Measurements from ENCODE around the gene KHDRBS2.

The KHDRBS2 gene

DNA sequence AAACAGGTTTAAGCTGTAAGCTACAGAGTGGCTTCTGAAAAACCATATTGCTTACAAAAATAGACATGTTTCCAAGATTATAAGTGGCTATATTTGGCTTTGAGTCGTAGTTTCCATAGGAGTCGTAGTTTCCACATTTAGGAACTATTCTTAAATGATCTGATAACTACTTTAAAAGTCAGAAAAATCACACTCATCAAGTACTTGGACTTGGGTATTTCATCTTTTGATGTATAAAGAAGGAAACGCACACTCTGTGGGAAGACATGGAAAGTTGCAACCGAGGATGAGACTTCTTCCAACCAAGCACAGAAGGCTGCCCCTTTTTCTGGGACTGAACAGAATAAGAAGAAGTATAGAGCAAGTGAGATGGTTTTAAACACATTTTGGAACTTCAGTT lies 118.3 kb downstream of the KHDRBS2 start:
- Histone ChIP-seq H3K27ac (ENCODE audit: low read length) (no peak overlapping the region), H3K9ac (ENCODE audit: low read length) (no peak overlapping the region), H3K36me3 (replicated peaks; ENCODE audit: low read depth, low read length) (no peaks in the 10 kb centered on the region), H3K79me2 (ENCODE audit: low read length) (no peaks in the 10 kb centered on the region), H3K27me3 (ENCODE audit: low read depth, low read length) (no peaks in the 10 kb centered on the region), H3K4me2 (ENCODE audit: low read length) (no peak overlapping the region), H3K4me1 (ENCODE audit: low read length) (no peaks in the 10 kb centered on the region), H4K20me1 (ENCODE audit: insufficient read depth, low read length) (no peaks in the 10 kb centered on the region), H2AFZ (ENCODE audit: low read depth, low read length) (no peak overlapping the region), H3K9me3 (ENCODE audit: insufficient read depth, low read length) (no peaks in the 10 kb centered on the region; the same call in 1 of the 2 replicates), H3K4me3 (ENCODE audit: low read length) (no peak overlapping the region)
- TF ChIP-seq, protein P1, sequence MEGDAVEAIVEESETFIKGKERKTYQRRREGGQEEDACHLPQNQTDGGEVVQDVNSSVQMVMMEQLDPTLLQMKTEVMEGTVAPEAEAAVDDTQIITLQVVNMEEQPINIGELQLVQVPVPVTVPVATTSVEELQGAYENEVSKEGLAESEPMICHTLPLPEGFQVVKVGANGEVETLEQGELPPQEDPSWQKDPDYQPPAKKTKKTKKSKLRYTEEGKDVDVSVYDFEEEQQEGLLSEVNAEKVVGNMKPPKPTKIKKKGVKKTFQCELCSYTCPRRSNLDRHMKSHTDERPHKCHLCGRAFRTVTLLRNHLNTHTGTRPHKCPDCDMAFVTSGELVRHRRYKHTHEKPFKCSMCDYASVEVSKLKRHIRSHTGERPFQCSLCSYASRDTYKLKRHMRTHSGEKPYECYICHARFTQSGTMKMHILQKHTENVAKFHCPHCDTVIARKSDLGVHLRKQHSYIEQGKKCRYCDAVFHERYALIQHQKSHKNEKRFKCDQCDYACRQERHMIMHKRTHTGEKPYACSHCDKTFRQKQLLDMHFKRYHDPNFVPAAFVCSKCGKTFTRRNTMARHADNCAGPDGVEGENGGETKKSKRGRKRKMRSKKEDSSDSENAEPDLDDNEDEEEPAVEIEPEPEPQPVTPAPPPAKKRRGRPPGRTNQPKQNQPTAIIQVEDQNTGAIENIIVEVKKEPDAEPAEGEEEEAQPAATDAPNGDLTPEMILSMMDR (IDR thresholded peaks at IDR 0.05; ENCODE audit: low read depth, low read length), result no peak
- TF ChIP-seq EZH2phosphoT487 (IDR thresholded peaks at IDR 0.05; ENCODE audit: low read depth), result no peak

DNA sequence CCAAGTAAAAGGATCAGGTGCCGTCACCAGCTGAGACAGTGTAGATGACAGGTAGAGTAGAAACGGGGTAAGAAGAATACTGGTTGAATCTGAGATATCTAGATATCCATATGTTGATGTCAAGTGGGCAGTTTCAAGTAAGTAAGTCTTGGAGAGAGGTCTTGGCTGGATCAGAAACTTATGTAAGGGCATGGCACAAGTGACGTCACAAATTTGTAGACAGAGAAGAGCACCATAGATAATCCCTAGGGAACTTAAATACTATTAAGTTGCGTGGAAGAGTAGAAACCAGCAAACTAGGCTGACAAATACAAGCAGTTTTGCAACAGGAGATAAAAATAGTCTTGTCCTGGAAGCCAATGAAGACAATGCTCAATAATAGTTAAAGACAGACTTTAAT lies 123.2 kb downstream of the KHDRBS2 start:
- H2AFZ ChIP-seq (ENCODE audit: low read depth, low read length), result no peak overlapping the region
- H3K79me2 ChIP-seq (ENCODE audit: low read length), result no peaks in the 10 kb centered on the region

DNA sequence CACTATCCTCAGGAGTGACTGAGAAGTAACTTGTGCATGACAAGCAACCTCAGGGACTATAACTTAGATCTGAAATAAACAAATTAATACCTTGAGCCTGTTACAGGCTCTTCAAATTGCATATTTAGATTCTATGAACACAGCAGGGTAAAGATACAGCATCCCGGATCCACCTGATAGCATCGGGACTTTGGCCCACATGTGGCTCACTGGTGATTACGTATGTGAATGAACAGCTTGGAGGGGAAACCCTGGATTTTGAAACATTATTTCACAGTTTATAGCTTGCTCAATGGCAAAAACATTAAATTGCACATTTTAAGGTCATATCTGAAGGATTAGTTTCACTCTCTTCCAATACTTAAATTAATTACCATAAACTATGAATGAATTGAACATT lies 133.2 kb downstream of the KHDRBS2 start:
- H3K4me3 ChIP-seq (ENCODE audit: low read length), result no peak overlapping the region
- no peaks in the 10 kb centered on the region for H3K79me2 ChIP-seq (ENCODE audit: low read length)
- no peaks in the 10 kb centered on the region for H4K20me1 ChIP-seq (ENCODE audit: insufficient read depth, low read length)
- TF ChIP-seq, protein P1 (IDR thresholded peaks at IDR 0.05; ENCODE audit: low read depth, low read length), result no peak
- no peak for TF ChIP-seq EZH2phosphoT487 (IDR thresholded peaks at IDR 0.05; ENCODE audit: low read depth)
- H3K36me3 ChIP-seq (replicated peaks; ENCODE audit: low read depth, low read length), result no peaks in the 10 kb centered on the region
- no peak overlapping the region for H2AFZ ChIP-seq (ENCODE audit: low read depth, low read length)
- H3K4me2 ChIP-seq (ENCODE audit: low read length), result no peak overlapping the region
- no peaks in the 10 kb centered on the region for H3K4me1 ChIP-seq (ENCODE audit: low read length)
- no peak overlapping the region for H3K9ac ChIP-seq (ENCODE audit: low read length)
- no peaks in the 10 kb centered on the region for H3K27me3 ChIP-seq (ENCODE audit: low read depth, low read length)
- H3K27ac ChIP-seq (ENCODE audit: low read length), result no peak overlapping the region
- no peaks in the 10 kb centered on the region for H3K9me3 ChIP-seq (ENCODE audit: insufficient read depth, low read length)

More for the DNA sequence above, 123.2 kb downstream of the KHDRBS2 start:
- Histone ChIP-seq H4K20me1 (ENCODE audit: insufficient read depth, low read length) (no peaks in the 10 kb centered on the region), H3K27ac (ENCODE audit: low read length) (no peak overlapping the region), H3K4me1 (ENCODE audit: low read length) (no peaks in the 10 kb centered on the region), H3K9me3 (ENCODE audit: insufficient read depth, low read length) (no peaks in the 10 kb centered on the region; the same call in 1 of the 2 replicates), H3K4me2 (ENCODE audit: low read length) (no peak overlapping the region), H3K27me3 (ENCODE audit: low read depth, low read length) (no peaks in the 10 kb centered on the region), H3K4me3 (ENCODE audit: low read length) (no peak overlapping the region), H3K36me3 (replicated peaks; ENCODE audit: low read depth, low read length) (no peaks in the 10 kb centered on the region), H3K9ac (ENCODE audit: low read length) (no peak overlapping the region)
- no peak for TF ChIP-seq EZH2phosphoT487 (IDR thresholded peaks at IDR 0.05; ENCODE audit: low read depth)
- TF ChIP-seq, protein P1 (IDR thresholded peaks at IDR 0.05; ENCODE audit: low read depth, low read length), result no peak

DNA sequence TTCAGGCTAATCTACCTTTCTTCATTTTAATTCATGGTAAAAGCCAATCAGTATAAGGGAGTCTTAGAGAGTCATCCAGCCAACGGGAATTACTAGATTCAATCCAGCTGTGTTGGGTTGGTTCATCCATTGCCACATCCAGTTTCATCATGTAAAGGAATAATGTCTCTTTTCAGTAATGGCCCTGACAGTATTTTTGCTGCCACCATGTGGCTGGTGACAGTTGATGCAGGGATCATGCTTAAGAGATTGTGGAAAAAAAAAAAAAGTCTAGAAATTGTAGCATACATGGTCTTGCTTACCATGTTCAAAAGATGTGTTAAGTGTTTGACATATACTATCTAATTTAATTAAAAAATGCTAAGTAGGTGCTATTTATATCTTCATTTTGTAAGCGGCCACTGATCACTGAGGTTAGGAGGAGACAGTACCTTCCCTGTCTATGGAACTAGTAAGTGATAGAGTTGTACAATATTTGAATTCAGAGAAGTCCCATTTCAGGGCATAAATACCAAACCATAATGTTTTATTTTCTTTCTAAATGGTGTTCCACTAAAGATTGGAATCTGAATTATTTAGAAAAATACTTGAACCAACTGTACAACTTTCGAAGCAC lies 135.9 kb downstream of the KHDRBS2 start:
- Histone ChIP-seq H3K27me3 (ENCODE audit: low read depth, low read length) (no peaks in the 10 kb centered on the region), H3K9ac (ENCODE audit: low read length) (no peak overlapping the region), H3K9me3 (ENCODE audit: insufficient read depth, low read length) (no peaks in the 10 kb centered on the region), H3K4me3 (ENCODE audit: low read length) (no peak overlapping the region), H3K79me2 (ENCODE audit: low read length) (no peaks in the 10 kb centered on the region), H3K4me2 (ENCODE audit: low read length) (no peak overlapping the region), H4K20me1 (ENCODE audit: insufficient read depth, low read length) (no peaks in the 10 kb centered on the region), H3K36me3 (replicated peaks; ENCODE audit: low read depth, low read length) (no peaks in the 10 kb centered on the region), H3K27ac (ENCODE audit: low read length) (no peak overlapping the region), H3K4me1 (ENCODE audit: low read length) (peaks cover 10% of the 10 kb centered on the region), H2AFZ (ENCODE audit: low read depth, low read length) (no peak overlapping the region)
- TF ChIP-seq EZH2phosphoT487 (IDR thresholded peaks at IDR 0.05; ENCODE audit: low read depth), result no peak
- TF ChIP-seq, protein P1 (IDR thresholded peaks at IDR 0.05; ENCODE audit: low read depth, low read length), result peak; percentile 92
